Activated T-cell treated with anti-CD3 and anti-CD28 coated beads, Interleukin-2, amount 50 U/mL, for 72 hours (primary cell): Measurements from ENCODE around the gene CAPRIN2. TPM values are rescaled to one million over a fixed set of nuclear protein-coding genes. Genes with fewer than 3 reads are reported as not detected.

Source experiments
- ATAC-seq, 2 donors: fragments of 150-1000 bp; cut with Tn5 transposase; replicated peaks in 1 of 2; 2 replicates each; pipeline ENCODE4 v1.10.0; 2021; ENCODE audit warnings: moderate library complexity in 2 of 2, mild to moderate bottlenecking in 1 of 2
- DNase-seq, 2 donors: peaks; one replicate each; pipeline ENCODE4 v3.0.0; 2021 to 2022; ENCODE audit warnings: mixed read lengths in 1 of 2
- H3K27ac Mint-ChIP-seq: one replicate; pipeline ENCODE4 v1.8.0; 2022; ENCODE audit warnings: mild to moderate bottlenecking, moderate library complexity, mixed read lengths
- H3K27me3 Mint-ChIP-seq: one replicate; pipeline ENCODE4 v1.8.0; 2022; ENCODE audit warnings: low read depth, mixed read lengths
- H3K36me3 Mint-ChIP-seq, 2 donors: one replicate each; pipeline ENCODE4 v1.8.0; 2022; ENCODE audit warnings: mixed read lengths in 2 of 2, mild to moderate bottlenecking in 1 of 2; ENCODE audit not compliant: insufficient read depth in 2 of 2
- H3K4me1 Mint-ChIP-seq: one replicate; pipeline ENCODE4 v1.8.0; 2022; ENCODE audit warnings: low read depth, mixed read lengths
- H3K4me3 Mint-ChIP-seq, 2 donors: one replicate each; pipeline ENCODE4 v1.8.0; 2022; ENCODE audit warnings: mild to moderate bottlenecking in 2 of 2, mixed read lengths in 2 of 2, moderate library complexity in 2 of 2
- H3K9me3 Mint-ChIP-seq, 2 donors: one replicate each; pipeline ENCODE4 v1.8.0; 2022; ENCODE audit warnings: mixed read lengths in 2 of 2
- total RNA-seq, 2 donors: library from RNA; stranded (reverse); gene quantifications; one replicate each; pipeline ENCODE4 v1.2.3, GENCODE V29; 2022

CAPRIN2 gene
- 10 to 100 TPM; 22.8 to 24.6 TPM for total RNA-seq

- Mint-ChIP-seq H3K36me3 (peaks cover 0 to 2% of the 10 kb centered on the region in 2 donors), H3K27ac (peak within 1 kb of the TSS; percentile 90), H3K9me3 (no peaks in the 10 kb centered on the region), H3K27me3 (no peaks in the 10 kb centered on the region), H3K4me1 (peaks cover 59% of the 10 kb centered on the region), H3K4me3 (peak within 1 kb of the TSS; percentile 93 to 95)
- ATAC-seq (peak; percentile 91 to 96), DNase-seq (peak; percentile 95 to 97)
Observed at GRCh38 chr12:30754750-30755394, at the start of gene CAPRIN2. Gene CAPRIN2, minus strand, starts transcription at chr12:30754951. Its CDS starts 1,431 bp downstream, at chr12:30753520.

- peaks cover 0 to 3% of the 10 kb centered on the region in 2 donors for H3K36me3 Mint-ChIP-seq
- H3K4me3 Mint-ChIP-seq, result peak overlapping the region; percentile 64 to 84
- H3K4me1 Mint-ChIP-seq, result peaks cover 16% of the 10 kb centered on the region
- DNase-seq, result no peak
- peak overlapping the region; percentile 76 for H3K27ac Mint-ChIP-seq
- no peaks in the 10 kb centered on the region for H3K9me3 Mint-ChIP-seq
- peaks cover 53% of the 10 kb centered on the region for H3K27me3 Mint-ChIP-seq
- no peak for ATAC-seq
Observed at GRCh38 chr12:30797689-30798088, 42.9 kb upstream of the CAPRIN2 start.

GRCh38 chr12:30796891-30797371, 42.2 kb upstream of the CAPRIN2 start:
- Mint-ChIP-seq H3K4me1 (peaks cover 16% of the 10 kb centered on the region), H3K36me3 (peaks cover 0 to 3% of the 10 kb centered on the region in 2 donors), H3K9me3 (no peaks in the 10 kb centered on the region), H3K4me3 (peak overlapping the region; percentile 79 to 84), H3K27me3 (peaks cover 53% of the 10 kb centered on the region), H3K27ac (peak overlapping the region; percentile 32)
- no peak for ATAC-seq
- no peak for DNase-seq

- ATAC-seq (peak; percentile 24 to 26), DNase-seq (peak in 1 of 2 donors; percentile 12)
- peaks cover 53% of the 10 kb centered on the region for H3K27me3 Mint-ChIP-seq
- no peak overlapping the region for H3K27ac Mint-ChIP-seq
- H3K4me3 Mint-ChIP-seq, result peak overlapping the region; percentile 79 to 84
- no peaks in the 10 kb centered on the region for H3K9me3 Mint-ChIP-seq
- peaks cover 0 to 3% of the 10 kb centered on the region in 2 donors for H3K36me3 Mint-ChIP-seq
- H3K4me1 Mint-ChIP-seq, result peaks cover 16% of the 10 kb centered on the region
Observed at GRCh38 chr12:30796313-30796780, 41.6 kb upstream of the CAPRIN2 start.

GRCh38 chr12:30795410-30796312, 40.9 kb upstream of the CAPRIN2 start:
- peaks cover 0 to 3% of the 10 kb centered on the region in 2 donors for H3K36me3 Mint-ChIP-seq
- ATAC-seq, result peak; percentile 84 to 93
- DNase-seq, result peak; percentile 81 to 87
- peaks cover 53% of the 10 kb centered on the region for H3K27me3 Mint-ChIP-seq
- peaks cover 16% of the 10 kb centered on the region for H3K4me1 Mint-ChIP-seq
- no peaks in the 10 kb centered on the region for H3K9me3 Mint-ChIP-seq
- peak overlapping the region; percentile 79 to 84 for H3K4me3 Mint-ChIP-seq
- no peak overlapping the region for H3K27ac Mint-ChIP-seq

GRCh38 chr12:30794591-30795409, 40.0 kb upstream of the CAPRIN2 start:
- Mint-ChIP-seq H3K27ac (peak overlapping the region; percentile 24), H3K4me3 (peak overlapping the region; percentile 79 to 84), H3K9me3 (no peaks in the 10 kb centered on the region), H3K36me3 (peaks cover 0 to 3% of the 10 kb centered on the region in 2 donors), H3K4me1 (peaks cover 16% of the 10 kb centered on the region), H3K27me3 (peaks cover 48% of the 10 kb centered on the region)
- DNase-seq, result peak; percentile 38
- peak; percentile 62 to 70 for ATAC-seq

GRCh38 chr12:30794020-30794419, 39.3 kb upstream of the CAPRIN2 start:
- peaks cover 0 to 3% of the 10 kb centered on the region in 2 donors for H3K36me3 Mint-ChIP-seq
- no peak for ATAC-seq
- no peak for DNase-seq
- peaks cover 16% of the 10 kb centered on the region for H3K4me1 Mint-ChIP-seq
- H3K27me3 Mint-ChIP-seq, result peaks cover 42% of the 10 kb centered on the region
- no peaks in the 10 kb centered on the region for H3K9me3 Mint-ChIP-seq
- H3K27ac Mint-ChIP-seq, result no peak overlapping the region
- H3K4me3 Mint-ChIP-seq, result peak overlapping the region in 1 of 2 donors; percentile 37

- Mint-ChIP-seq H3K9me3 (no peaks in the 10 kb centered on the region), H3K4me1 (peaks cover 16% of the 10 kb centered on the region), H3K27me3 (peaks cover 37% of the 10 kb centered on the region), H3K36me3 (peaks cover 0 to 3% of the 10 kb centered on the region in 2 donors), H3K27ac (no peak overlapping the region), H3K4me3 (no peak overlapping the region)
- DNase-seq, result no peak
- no peak for ATAC-seq
Observed at GRCh38 chr12:30792648-30793499, 38.1 kb upstream of the CAPRIN2 start.

- H3K36me3 Mint-ChIP-seq, result peaks cover 0 to 3% of the 10 kb centered on the region in 2 donors
- no peak overlapping the region for H3K4me3 Mint-ChIP-seq
- no peaks in the 10 kb centered on the region for H3K9me3 Mint-ChIP-seq
- H3K27ac Mint-ChIP-seq, result no peak overlapping the region
- H3K4me1 Mint-ChIP-seq, result peaks cover 14% of the 10 kb centered on the region
- no peak for ATAC-seq
- peaks cover 30% of the 10 kb centered on the region for H3K27me3 Mint-ChIP-seq
- no peak for DNase-seq
Observed at GRCh38 chr12:30792085-30792484, 37.3 kb upstream of the CAPRIN2 start.

- DNase-seq (no peak), ATAC-seq (no peak)
- H3K9me3 Mint-ChIP-seq, result no peaks in the 10 kb centered on the region
- no peaks in the 10 kb centered on the region for H3K36me3 Mint-ChIP-seq
- no peaks in the 10 kb centered on the region for H3K4me1 Mint-ChIP-seq
- H3K27ac Mint-ChIP-seq, result no peak overlapping the region
- no peak overlapping the region for H3K4me3 Mint-ChIP-seq
- H3K27me3 Mint-ChIP-seq, result peaks cover 30% of the 10 kb centered on the region
Observed at GRCh38 chr12:30788754-30789153, 34.0 kb upstream of the CAPRIN2 start.

- Mint-ChIP-seq H3K36me3 (no peaks in the 10 kb centered on the region), H3K27me3 (peaks cover 22% of the 10 kb centered on the region), H3K27ac (no peak overlapping the region), H3K4me1 (no peaks in the 10 kb centered on the region), H3K9me3 (no peaks in the 10 kb centered on the region), H3K4me3 (no peak overlapping the region)
- no peak for DNase-seq
- ATAC-seq, result no peak
Observed at GRCh38 chr12:30785630-30786029, 30.9 kb upstream of the CAPRIN2 start.

- no peak overlapping the region for H3K4me3 Mint-ChIP-seq
- no peaks in the 10 kb centered on the region for H3K4me1 Mint-ChIP-seq
- DNase-seq (no peak), ATAC-seq (no peak)
- peaks cover 22% of the 10 kb centered on the region for H3K27me3 Mint-ChIP-seq
- no peak overlapping the region for H3K27ac Mint-ChIP-seq
- H3K9me3 Mint-ChIP-seq, result no peaks in the 10 kb centered on the region
- no peaks in the 10 kb centered on the region for H3K36me3 Mint-ChIP-seq
Observed at GRCh38 chr12:30784508-30784907, 29.8 kb upstream of the CAPRIN2 start.
